HepG2 (cell line): ENCODE measurements around the gene MOB4. TPM values are rescaled to one million over a fixed set of nuclear protein-coding genes. Genes with fewer than 3 reads are reported as not detected.

ENCODE experiments used
- CSRNP2 ChIP-seq: sonication (generic); formaldehyde crosslinking; conservative IDR thresholded peaks from 2 replicates; pipeline ENCODE4 v1.8.0; 2022; ENCODE audit warnings: low read depth, missing genetic modification reagents
- ETV6 ChIP-seq: sonication (generic); formaldehyde crosslinking; conservative IDR thresholded peaks from 2 replicates; pipeline ENCODE4 v1.4.0; 2020; ENCODE audit warnings: missing genetic modification reagents
- GMEB1 ChIP-seq: sonication (generic); formaldehyde crosslinking; IDR thresholded peaks from 2 replicates; pipeline ENCODE4 v1.5.1; 2020; ENCODE audit warnings: missing genetic modification reagents, mild to moderate bottlenecking, borderline replicate concordance
- HDAC1 ChIP-seq: sonication (generic); formaldehyde crosslinking; IDR thresholded peaks from 2 replicates; pipeline ENCODE4 v1.5.1; 2020; ENCODE audit warnings: mild to moderate bottlenecking, missing genetic modification reagents
- KLF6 ChIP-seq: IDR thresholded peaks from 2 replicates; pipeline ENCODE4 v1.8.0; 2016; ENCODE audit warnings: missing biosample characterization, missing genetic modification reagents
- RARA ChIP-seq: IDR thresholded peaks from 2 replicates; pipeline ENCODE4 v1.6.1; 2016; ENCODE audit warnings: missing genetic modification reagents, missing compliant biosample characterization
- SMARCE1 ChIP-seq: fragments of 450-650 bp; IDR thresholded peaks from 2 replicates; pipeline ENCODE4 v1.6.1; 2017; ENCODE audit warnings: borderline replicate concordance
- SP140L ChIP-seq: sonication (generic); formaldehyde crosslinking; IDR thresholded peaks from 2 replicates; pipeline ENCODE4 v1.4.0; 2020; ENCODE audit warnings: missing genetic modification reagents, borderline replicate concordance
- SP2 ChIP-seq: sonication (generic); formaldehyde crosslinking; IDR thresholded peaks from 2 replicates; pipeline ENCODE4 v1.5.1; 2020; ENCODE audit warnings: mild to moderate bottlenecking, missing genetic modification reagents
- ZBTB42 ChIP-seq: sonication (generic); formaldehyde crosslinking; IDR thresholded peaks from 2 replicates; pipeline ENCODE4 v1.5.0; 2020; ENCODE audit warnings: mild to moderate bottlenecking, missing genetic modification reagents
- ZFP90 ChIP-seq: sonication (generic); formaldehyde crosslinking; IDR thresholded peaks from 2 replicates; pipeline ENCODE4 v1.8.0; 2022; ENCODE audit warnings: missing genetic modification reagents, mild to moderate bottlenecking, inconsistent platforms, borderline replicate concordance
- ZGPAT ChIP-seq: IDR thresholded peaks from 2 replicates; pipeline ENCODE4 v1.6.1; 2016; ENCODE audit warnings: mild to moderate bottlenecking
- ZNF44 ChIP-seq: sonication (generic); formaldehyde crosslinking; IDR thresholded peaks from 2 replicates; pipeline ENCODE4 v1.5.1; 2020; ENCODE audit warnings: mild to moderate bottlenecking, missing genetic modification reagents
- ZNF547 ChIP-seq: sonication (generic); formaldehyde crosslinking; IDR thresholded peaks from 2 replicates; pipeline ENCODE4 v1.5.1; 2020; ENCODE audit warnings: mild to moderate bottlenecking, missing genetic modification reagents
- ZNF652 ChIP-seq: IDR thresholded peaks from 2 replicates; pipeline ENCODE4 v1.6.1; 2016; ENCODE audit warnings: low read depth, borderline replicate concordance
- ZNF672 ChIP-seq: sonication (generic); formaldehyde crosslinking; IDR thresholded peaks from 2 replicates; pipeline ENCODE4 v1.8.1; 2022; ENCODE audit warnings: missing genetic modification reagents
- ZNF776 ChIP-seq: sonication (generic); formaldehyde crosslinking; IDR thresholded peaks from 2 replicates; pipeline ENCODE4 v1.4.0; 2020; ENCODE audit warnings: mild to moderate bottlenecking, missing genetic modification reagents
- ZNF850 ChIP-seq: sonication (generic); formaldehyde crosslinking; conservative IDR thresholded peaks from 2 replicates; pipeline ENCODE4 v1.9.0; 2021; ENCODE audit warnings: mild to moderate bottlenecking, missing genetic modification reagents
- polyA plus RNA-seq, 8 experiments: library from polyadenylated mRNA; depleted of rRNA in 3 of 8; stranded (reverse) in 7 of 8; unstranded in 1 of 8; fragments of >200 nt; fragmentation: Illumina TruSeq in 4 of 8; extraction: Trizol in 4 of 8; gene quantifications; 2 replicates each; pipeline versions ENCODE4 v1.2.1 to v1.2.3, GENCODE V29; 2011 to 2016; ENCODE audit warnings: low read depth in 4 of 8, missing spikeins in 1 of 8, mixed read lengths in 1 of 8; ENCODE audit not compliant: insufficient read depth in 1 of 8
- total RNA-seq, 5 experiments: library from RNA; depleted of rRNA; stranded (reverse); fragments of >200 nt; fragmentation: Illumina TruSeq; extraction: Trizol; gene quantifications; 2 replicates each; pipeline ENCODE4 v1.2.3, GENCODE V29; 2016; ENCODE audit warnings: low read depth in 1 of 5
- TF ChIP-seq, protein P1 (sequence below): sonication (generic); formaldehyde crosslinking; IDR thresholded peaks from 2 replicates; pipeline ENCODE4 v1.5.1; 2020; ENCODE audit warnings: missing genetic modification reagents, mild to moderate bottlenecking, borderline replicate concordance
- TF ChIP-seq, protein P2 (sequence below): sonication (generic); formaldehyde crosslinking; IDR thresholded peaks from 2 replicates; pipeline ENCODE4 v1.4.0; 2020; ENCODE audit warnings: missing genetic modification reagents

Gene MOB4
- total and polyA plus RNA-seq, 2 of the 13 experiments (the other 11 are each of a cell fraction or from before 2014, with no cell fraction given), result 35.7 to 38.6 TPM

GRCh38 chr2:197499594-197500502 is 16.0 kb upstream of the MOB4 start, which contains the start of the genes HSPD1 and HSPE1 (continued):
- TF ChIP-seq ZFP90 (CRISPR knock-in tag), result peak; percentile 96
- TF ChIP-seq RARA (CRISPR knock-in tag), result peak; percentile 41; the same call in 1 of the 2 replicates
- peak; percentile 84 for TF ChIP-seq SP2
- TF ChIP-seq ZNF850, result peak; percentile 94; the same call in 1 of the 2 replicates
- TF ChIP-seq, protein P1, sequence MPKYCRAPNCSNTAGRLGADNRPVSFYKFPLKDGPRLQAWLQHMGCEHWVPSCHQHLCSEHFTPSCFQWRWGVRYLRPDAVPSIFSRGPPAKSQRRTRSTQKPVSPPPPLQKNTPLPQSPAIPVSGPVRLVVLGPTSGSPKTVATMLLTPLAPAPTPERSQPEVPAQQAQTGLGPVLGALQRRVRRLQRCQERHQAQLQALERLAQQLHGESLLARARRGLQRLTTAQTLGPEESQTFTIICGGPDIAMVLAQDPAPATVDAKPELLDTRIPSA, result peak; percentile 98
- TF ChIP-seq ZNF776, result peak; percentile 96
- TF ChIP-seq ZNF547 (CRISPR knock-in tag), result peak; percentile 97
- TF ChIP-seq KLF6, result peak; percentile 99
- TF ChIP-seq GMEB1 (CRISPR knock-in tag), result peak; percentile 95
- TF ChIP-seq, protein P2, sequence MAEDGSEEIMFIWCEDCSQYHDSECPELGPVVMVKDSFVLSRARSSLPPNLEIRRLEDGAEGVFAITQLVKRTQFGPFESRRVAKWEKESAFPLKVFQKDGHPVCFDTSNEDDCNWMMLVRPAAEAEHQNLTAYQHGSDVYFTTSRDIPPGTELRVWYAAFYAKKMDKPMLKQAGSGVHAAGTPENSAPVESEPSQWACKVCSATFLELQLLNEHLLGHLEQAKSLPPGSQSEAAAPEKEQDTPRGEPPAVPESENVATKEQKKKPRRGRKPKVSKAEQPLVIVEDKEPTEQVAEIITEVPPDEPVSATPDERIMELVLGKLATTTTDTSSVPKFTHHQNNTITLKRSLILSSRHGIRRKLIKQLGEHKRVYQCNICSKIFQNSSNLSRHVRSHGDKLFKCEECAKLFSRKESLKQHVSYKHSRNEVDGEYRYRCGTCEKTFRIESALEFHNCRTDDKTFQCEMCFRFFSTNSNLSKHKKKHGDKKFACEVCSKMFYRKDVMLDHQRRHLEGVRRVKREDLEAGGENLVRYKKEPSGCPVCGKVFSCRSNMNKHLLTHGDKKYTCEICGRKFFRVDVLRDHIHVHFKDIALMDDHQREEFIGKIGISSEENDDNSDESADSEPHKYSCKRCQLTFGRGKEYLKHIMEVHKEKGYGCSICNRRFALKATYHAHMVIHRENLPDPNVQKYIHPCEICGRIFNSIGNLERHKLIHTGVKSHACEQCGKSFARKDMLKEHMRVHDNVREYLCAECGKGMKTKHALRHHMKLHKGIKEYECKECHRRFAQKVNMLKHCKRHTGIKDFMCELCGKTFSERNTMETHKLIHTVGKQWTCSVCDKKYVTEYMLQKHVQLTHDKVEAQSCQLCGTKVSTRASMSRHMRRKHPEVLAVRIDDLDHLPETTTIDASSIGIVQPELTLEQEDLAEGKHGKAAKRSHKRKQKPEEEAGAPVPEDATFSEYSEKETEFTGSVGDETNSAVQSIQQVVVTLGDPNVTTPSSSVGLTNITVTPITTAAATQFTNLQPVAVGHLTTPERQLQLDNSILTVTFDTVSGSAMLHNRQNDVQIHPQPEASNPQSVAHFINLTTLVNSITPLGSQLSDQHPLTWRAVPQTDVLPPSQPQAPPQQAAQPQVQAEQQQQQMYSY, result peak; percentile 57; the same call in 1 of the 2 replicates
- TF ChIP-seq ETV6 (CRISPR knock-in tag), result peak; percentile 94
- peak; percentile 86; the same call in 1 of the 2 replicates for TF ChIP-seq ZNF44
- TF ChIP-seq ZGPAT, result peak; percentile 99
- peak; percentile 92 for TF ChIP-seq ZNF672
- TF ChIP-seq ZNF652 (CRISPR knock-in tag), result peak; percentile 31; the same call in 1 of the 2 replicates
- no peak for TF ChIP-seq SMARCE1
- peak; percentile 88 for TF ChIP-seq HDAC1 (CRISPR knock-in tag)
- peak; percentile 95 for TF ChIP-seq ZBTB42 (CRISPR knock-in tag)
- peak; percentile 58; the same call in 1 of the 2 replicates for TF ChIP-seq SP140L (CRISPR knock-in tag)
- TF ChIP-seq CSRNP2 (CRISPR knock-in tag), result peak; percentile 90
